NB4 (cell line): ENCODE data around the gene ASB16.

Experiments
- DNase-seq: peaks from one replicate; pipeline ENCODE4 v3.0.0; 2010; ENCODE audit warnings: low read depth
- H3K4me3 ChIP-seq: one replicate; pipeline ENCODE4 v1.5.1; 2011; ENCODE audit warnings: mild to moderate bottlenecking, low read depth, low read length, moderate library complexity
- CTCF ChIP-seq: IDR thresholded peaks from one replicate; pipeline ENCODE4 v1.5.1; 2012; ENCODE audit warnings: low read depth, low read length
- MAX ChIP-seq: IDR thresholded peaks from 2 replicates; pipeline ENCODE4 v1.6.1; 2011; ENCODE audit warnings: low read depth, low read length
- MYC ChIP-seq: IDR thresholded peaks from 2 replicates; pipeline ENCODE4 v1.6.1; 2011; ENCODE audit warnings: low read depth, low read length
- POLR2A ChIP-seq: IDR thresholded peaks from 2 replicates; pipeline ENCODE4 v1.6.1; 2011; ENCODE audit warnings: mild to moderate bottlenecking; ENCODE audit not compliant: insufficient read length; ENCODE audit errors: extremely low read depth

ASB16 gene

GRCh38 chr17:44209786-44210341, 39.4 kb downstream of the ASB16 start:
- no peak overlapping the region for H3K4me3 ChIP-seq
- TF ChIP-seq MAX (no peak), POLR2A (no peak), MYC (no peak), CTCF (no peak)
- peak; percentile 71 for DNase-seq

- peak; percentile 31 for TF ChIP-seq POLR2A
- TF ChIP-seq CTCF: peak; percentile 93
- TF ChIP-seq MAX: peak; percentile 90
- TF ChIP-seq MYC: peak; percentile 96
- DNase-seq: peak; percentile 94
Observed at GRCh38 chr17:44210342-44211192, 40.1 kb downstream of the ASB16 start.

GRCh38 chr17:44211281-44212265, 41.1 kb downstream of the ASB16 start:
- TF ChIP-seq MAX: no peak
- TF ChIP-seq CTCF: no peak
- TF ChIP-seq POLR2A: no peak
- no peak for TF ChIP-seq MYC
- DNase-seq: no peak
- no peak overlapping the region for H3K4me3 ChIP-seq

More at GRCh38 chr17:44210342-44211192, 40.1 kb downstream of the ASB16 start:
- H3K4me3 ChIP-seq: no peak overlapping the region

- no peak overlapping the region for H3K4me3 ChIP-seq
- TF ChIP-seq MAX: no peak
- TF ChIP-seq POLR2A: peak; percentile 7
- no peak for TF ChIP-seq MYC
- TF ChIP-seq CTCF: no peak
- no peak for DNase-seq
Observed at GRCh38 chr17:44212507-44213402, 42.3 kb downstream of the ASB16 start.
